Ureter (tissue), 1 donor: ENCODE measurements around the gene RIMBP3B. TPM values are rescaled to one million over a fixed set of nuclear protein-coding genes. Genes with fewer than 3 reads are reported as not detected.
"Not testable (repeated sequence)": the region's sequence is repeated elsewhere in the genome, so short reads cannot be mapped to it uniquely, and the experiment has no call there.

Experiments used
- DNase-seq: peaks from one replicate; pipeline ENCODE4 v3.0.0-alpha.2; 2020; ENCODE audit warnings: low spot score
- total RNA-seq: library from RNA; stranded (reverse); gene quantifications from one replicate; pipeline ENCODE4 v1.2.4, GENCODE V29; 2023
- donor health status: DM: yes; HTN: yes; CAD: no.

The RIMBP3B gene
- total RNA-seq, 1 donor from 2014 or later, result not detected

- not testable (repeated sequence) for DNase-seq
Measured at GRCh38 chr22:21416375-21416774, 32.8 kb downstream of the RIMBP3B start.

DNA sequence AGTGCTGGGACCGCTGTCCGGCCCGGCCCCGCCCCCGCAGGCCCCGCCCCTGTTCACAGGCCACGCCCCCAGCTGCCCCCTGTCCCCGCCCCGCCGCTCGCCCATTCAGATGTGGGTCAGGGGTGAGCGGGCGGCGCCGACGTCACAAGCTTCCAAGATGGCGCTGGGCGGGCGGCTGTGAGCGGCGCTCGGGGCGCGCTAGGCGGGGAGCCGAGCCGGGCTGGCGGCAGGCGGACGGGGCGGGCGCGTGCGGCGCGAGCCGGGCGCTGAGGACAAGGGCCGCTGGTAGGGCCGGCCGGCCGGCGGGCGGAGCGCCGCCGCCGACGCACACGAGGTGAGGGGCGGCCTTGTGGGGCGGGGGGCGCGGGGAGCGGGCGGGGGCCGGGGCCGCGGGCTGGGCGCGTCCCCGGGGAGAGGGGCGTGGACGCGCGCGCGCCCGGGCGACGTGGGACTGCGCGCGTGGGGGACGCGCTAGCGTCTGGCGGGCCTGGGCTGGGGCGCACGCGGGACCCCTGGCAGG is 33.7 kb downstream of the RIMBP3B start, which contains the start of gene HIC2:
Gene HIC2 (plus strand): TSS at position 145 of the 520 bp plus-strand sequence. CDS start 25,461 bp downstream, outside the sequence.
- not testable (repeated sequence) for DNase-seq

- DNase-seq, result peak; percentile 25
Measured at GRCh38 chr22:21417853-21418252, 34.3 kb downstream of the RIMBP3B start.

GRCh38 chr22:21418974-21419638 is 35.6 kb downstream of the RIMBP3B start:
- DNase-seq, result peak; percentile 36

GRCh38 chr22:21420180-21420763 is 36.7 kb downstream of the RIMBP3B start:
- DNase-seq, result not testable (repeated sequence)

- not testable (repeated sequence) for DNase-seq
Measured at GRCh38 chr22:21424084-21424709, 40.6 kb downstream of the RIMBP3B start.

DNA sequence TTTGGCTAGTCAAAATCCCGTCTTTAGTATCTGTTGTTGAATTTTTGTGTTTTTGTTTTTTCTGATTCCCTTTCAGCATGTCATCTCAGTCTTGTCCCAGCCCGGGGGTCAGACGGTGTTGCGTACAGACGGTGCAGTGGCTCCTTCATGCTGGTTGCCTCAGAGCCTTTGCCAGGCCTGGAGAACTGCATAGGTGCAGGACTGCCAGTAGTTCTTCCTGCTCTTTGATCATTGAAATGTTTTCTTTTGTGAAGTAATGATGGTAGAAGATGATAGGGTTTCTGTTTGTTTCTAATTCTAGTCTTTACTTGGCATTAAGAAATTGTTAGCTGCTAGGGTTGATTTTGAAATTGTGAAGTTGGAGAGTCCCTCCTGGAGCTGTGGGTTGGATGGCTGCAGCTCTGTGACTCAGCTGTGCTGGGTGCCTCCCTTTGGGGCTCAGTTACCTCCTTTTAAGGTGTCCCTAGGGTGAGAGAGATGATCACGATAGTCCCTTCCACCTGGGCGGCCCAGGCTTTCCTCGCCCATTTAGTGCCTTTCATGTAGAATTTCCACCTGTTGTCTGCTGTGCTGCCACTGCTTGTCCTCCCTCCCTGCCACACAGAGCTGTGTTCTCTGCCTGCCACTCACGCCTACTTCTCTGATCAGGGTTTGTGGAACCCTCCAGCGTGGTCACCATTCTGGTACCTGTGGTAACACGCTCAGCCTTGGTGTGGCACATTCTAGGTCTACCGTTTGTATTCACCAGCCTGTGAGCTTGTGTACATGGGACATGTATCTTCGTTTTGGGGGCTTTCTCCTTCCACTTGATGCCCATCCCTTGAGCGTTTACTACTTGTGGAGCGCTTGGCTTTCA is 51.1 kb downstream of the RIMBP3B start:
- not testable (repeated sequence) for DNase-seq

- DNase-seq, result peak; percentile 25
Measured at GRCh38 chr22:21435998-21436810, 52.7 kb downstream of the RIMBP3B start.

DNA sequence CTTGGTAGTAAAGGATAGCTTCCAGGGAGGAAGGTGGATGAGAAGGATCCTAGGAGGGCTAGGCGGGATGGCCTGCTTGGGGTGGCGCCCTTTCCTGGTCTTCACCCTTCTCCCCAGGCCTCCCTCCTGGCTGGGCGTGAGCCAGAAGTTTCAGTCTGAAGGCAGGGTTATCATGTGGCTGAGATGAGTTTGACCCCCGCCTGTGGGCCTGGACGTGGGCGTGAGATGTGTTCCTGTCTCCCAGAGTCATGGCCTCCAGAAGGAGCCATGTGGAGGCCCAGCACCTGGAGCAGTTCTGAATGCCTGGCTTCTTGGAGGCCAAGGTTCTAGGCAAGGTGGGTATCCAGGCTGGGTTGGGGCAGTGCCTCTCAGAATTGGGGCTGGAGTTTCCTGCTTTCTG is 54.5 kb downstream of the RIMBP3B start:
- peak; percentile 20 for DNase-seq

Other genes with a start within 250 kb of the RIMBP3B start
- 4.0 TPM for gene HIC2, start 33.6 kb downstream of the RIMBP3B start, total RNA-seq
- 0.31 TPM for gene TMEM191C, start 83.6 kb downstream of the RIMBP3B start, total RNA-seq
- 0.29 TPM for gene RIMBP3C, start 167.7 kb downstream of the RIMBP3B start, total RNA-seq
- 42.7 TPM for gene UBE2L3, start 184.0 kb downstream of the RIMBP3B start, total RNA-seq
- 27.2 TPM for gene YDJC, start 246.3 kb downstream of the RIMBP3B start, total RNA-seq
- gene CCDC116, start 249.0 kb downstream of the RIMBP3B start, total RNA-seq, result 0.57 TPM